Measurements from ENCODE around the gene CRP.
"Not testable (repeated sequence)": the region's sequence is repeated elsewhere in the genome, so short reads cannot be mapped to it uniquely, and the experiment has no call there.

Gene CRP

GRCh38 chr1:159699246-159699645, 15.1 kb downstream of the CRP start:
- no peak for DNase-seq

GRCh38 chr1:159687511-159687910, 26.9 kb downstream of the CRP start:
- DNase-seq, result no peak

DNA sequence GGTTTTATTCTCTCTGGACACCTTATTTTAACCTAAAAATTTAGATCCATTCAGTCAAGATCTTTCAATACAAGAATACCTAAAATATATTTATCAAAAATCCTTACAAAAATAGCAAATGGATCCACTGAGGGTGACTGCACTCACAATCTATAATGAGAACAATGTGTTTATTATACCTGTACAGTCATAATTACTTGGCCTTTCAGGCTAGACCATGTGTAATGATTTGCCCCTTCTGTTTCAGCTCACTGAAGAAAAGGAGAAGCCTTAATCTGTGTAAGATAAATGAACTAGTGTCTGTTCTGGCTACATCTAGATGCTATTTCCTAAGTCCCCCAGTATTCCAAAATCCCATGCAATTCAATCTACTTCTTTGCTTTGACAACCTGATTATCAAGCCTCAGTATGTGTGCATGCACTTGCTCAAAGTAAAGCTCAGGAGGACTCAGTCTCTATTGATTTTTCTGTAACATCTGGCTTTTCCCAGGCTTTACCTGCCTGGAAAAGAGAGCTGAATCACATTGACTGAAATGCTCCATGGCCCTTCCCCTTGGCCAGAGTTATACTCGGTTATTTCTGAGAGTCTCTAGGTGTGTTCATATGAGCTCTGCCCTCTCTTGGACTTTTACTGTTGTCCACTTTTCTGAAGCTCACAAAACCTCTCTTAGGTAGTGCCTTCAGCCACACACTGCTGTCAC, 27.6 kb downstream of the CRP start:
- DNase-seq, result no peak

DNA sequence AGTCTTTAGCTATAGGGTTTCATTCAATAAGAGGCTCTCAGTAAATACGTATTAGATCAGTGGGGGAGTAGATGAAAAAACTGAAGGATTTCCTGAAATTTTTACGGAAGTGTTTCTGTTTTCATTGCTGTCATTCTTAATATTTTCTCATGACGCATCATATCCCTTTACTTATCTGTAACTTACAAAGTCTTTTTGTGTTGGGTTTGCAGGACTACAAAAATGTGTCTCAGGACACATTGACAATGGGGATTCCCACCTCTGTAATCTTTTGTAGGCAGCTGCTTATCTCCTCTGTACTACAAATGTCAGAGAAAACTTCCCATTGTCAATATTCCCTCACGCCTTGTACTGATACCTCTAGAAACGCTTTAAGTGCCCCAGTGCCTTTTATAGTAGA, 35.5 kb downstream of the CRP start:
- no peak for DNase-seq

DNA sequence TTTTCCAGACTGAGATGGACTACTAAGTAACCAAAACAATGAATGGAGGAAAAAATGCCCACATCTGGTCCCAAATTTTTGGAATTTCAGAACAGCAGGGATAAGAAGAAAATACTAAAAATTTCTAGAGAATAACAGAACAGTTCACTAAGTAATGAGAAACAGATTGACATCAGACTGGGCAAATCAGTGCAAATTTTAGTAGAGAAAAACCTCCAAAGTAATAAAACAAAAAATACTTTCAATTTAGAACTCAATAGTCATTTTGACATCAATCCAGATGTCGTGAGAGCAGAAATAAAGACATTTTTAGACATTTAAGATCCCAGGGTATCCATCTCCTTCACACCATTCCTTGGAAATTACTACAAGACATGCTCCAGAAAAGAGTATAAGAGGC, 39.3 kb downstream of the CRP start:
- DNase-seq, result no peak

DNA sequence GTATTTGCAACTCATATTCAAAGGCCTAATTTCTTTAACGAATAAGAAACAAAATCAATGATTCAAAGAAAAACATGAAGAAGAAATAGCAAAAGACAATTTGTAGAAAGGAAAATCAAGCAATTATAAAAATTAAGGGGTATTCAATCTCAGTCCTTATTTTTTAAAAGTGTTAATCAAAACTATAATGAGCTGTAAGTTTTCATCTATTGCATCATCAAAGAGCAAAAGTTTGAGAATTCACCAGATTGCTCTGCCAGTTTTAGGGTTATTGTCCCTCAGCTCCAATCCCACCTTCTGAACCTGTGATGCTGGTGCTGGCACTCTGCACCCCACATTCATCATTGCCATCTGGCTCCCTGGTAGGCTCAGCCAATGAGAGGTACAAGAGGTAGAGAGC, 42.0 kb downstream of the CRP start:
- DNase-seq, result not testable (repeated sequence)

GRCh38 chr1:159669338-159669737, 45.1 kb downstream of the CRP start:
- DNase-seq, result no peak

GRCh38 chr1:159668739-159669138, 45.6 kb downstream of the CRP start:
- no peak for DNase-seq

DNA sequence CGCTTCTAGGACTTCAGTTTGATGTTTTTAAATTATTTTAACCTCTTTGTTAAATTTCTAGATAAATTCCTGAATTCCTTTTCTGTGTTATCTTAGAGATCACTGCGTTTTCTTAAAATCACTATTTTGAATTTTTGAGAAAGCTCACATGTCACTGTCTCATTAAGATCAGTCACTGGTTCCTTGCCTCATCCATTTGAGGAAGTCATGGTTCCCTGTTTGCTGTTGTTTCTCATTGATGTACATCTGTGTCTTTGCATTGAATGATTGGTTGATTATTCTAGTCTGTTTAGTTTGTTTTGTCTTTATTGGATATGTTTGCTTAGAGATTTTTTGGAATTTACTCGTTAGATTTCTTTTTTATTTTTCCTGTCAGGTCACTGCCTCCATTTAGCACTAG, 50.1 kb downstream of the CRP start:
- no peak for DNase-seq

DNA sequence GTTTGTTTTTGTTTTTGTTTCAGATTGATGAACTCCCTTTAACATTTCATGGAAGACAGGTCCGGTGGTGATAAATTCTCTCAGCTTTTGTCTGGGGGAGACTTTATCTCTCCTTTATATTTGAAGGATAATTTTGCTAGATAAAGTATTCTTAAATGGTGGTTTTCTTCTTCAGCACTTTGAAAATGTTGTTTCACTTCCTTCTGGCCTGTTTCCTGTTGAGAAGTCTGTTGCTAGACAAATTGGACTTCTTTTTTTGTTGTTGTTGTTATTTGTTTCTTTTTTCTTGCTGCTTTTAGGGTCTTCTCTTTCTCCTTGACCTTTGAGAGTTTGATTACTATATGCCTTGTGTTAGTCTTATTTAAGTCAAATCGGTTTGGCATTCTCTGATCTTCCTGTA, 50.8 kb downstream of the CRP start:
- DNase-seq, result no peak

Data from T-helper 2 cell (primary cell).